IMR-90 (cell line): Measurements from ENCODE around the gene GATAD2A.

Source experiments
- CEBPB ChIP-seq: IDR thresholded peaks from 2 replicates; pipeline ENCODE4 v1.6.1; 2012; ENCODE audit warnings: low read depth, low read length, improper control_type of control experiment
- MAZ ChIP-seq: IDR thresholded peaks from 2 replicates; pipeline ENCODE4 v1.6.1; 2012; ENCODE audit warnings: low read depth, mild to moderate bottlenecking, low read length, improper control_type of control experiment, moderate library complexity, borderline replicate concordance
- MXI1 ChIP-seq: IDR thresholded peaks from 2 replicates; pipeline ENCODE4 v1.6.1; 2012; ENCODE audit warnings: low read depth, mild to moderate bottlenecking, low read length, moderate library complexity, borderline replicate concordance
- POLR2A ChIP-seq: IDR thresholded peaks from 2 replicates; pipeline ENCODE4 v1.6.1; 2012; ENCODE audit warnings: mild to moderate bottlenecking, low read depth, low read length
- RAD21 ChIP-seq: IDR thresholded peaks from 2 replicates; pipeline ENCODE4 v1.6.1; 2012; ENCODE audit warnings: low read length, improper control_type of control experiment
- RCOR1 ChIP-seq: IDR thresholded peaks from 2 replicates; pipeline ENCODE4 v1.6.1; 2012; ENCODE audit warnings: mild to moderate bottlenecking, low read length, improper control_type of control experiment; ENCODE audit not compliant: insufficient replicate concordance
- SMC3 ChIP-seq: fragments of 150-350 bp; IDR thresholded peaks from 2 replicates; pipeline ENCODE4 v1.6.1; 2016; ENCODE audit warnings: low read depth, mild to moderate bottlenecking, antibody characterized with exemption, low read length, moderate library complexity
- TF ChIP-seq, protein P1 (sequence below): conservative IDR thresholded peaks from 2 replicates; pipeline ENCODE4 v1.5.1; 2012; ENCODE audit warnings: mild to moderate bottlenecking, low read depth, low read length, improper control_type of control experiment

DNA sequence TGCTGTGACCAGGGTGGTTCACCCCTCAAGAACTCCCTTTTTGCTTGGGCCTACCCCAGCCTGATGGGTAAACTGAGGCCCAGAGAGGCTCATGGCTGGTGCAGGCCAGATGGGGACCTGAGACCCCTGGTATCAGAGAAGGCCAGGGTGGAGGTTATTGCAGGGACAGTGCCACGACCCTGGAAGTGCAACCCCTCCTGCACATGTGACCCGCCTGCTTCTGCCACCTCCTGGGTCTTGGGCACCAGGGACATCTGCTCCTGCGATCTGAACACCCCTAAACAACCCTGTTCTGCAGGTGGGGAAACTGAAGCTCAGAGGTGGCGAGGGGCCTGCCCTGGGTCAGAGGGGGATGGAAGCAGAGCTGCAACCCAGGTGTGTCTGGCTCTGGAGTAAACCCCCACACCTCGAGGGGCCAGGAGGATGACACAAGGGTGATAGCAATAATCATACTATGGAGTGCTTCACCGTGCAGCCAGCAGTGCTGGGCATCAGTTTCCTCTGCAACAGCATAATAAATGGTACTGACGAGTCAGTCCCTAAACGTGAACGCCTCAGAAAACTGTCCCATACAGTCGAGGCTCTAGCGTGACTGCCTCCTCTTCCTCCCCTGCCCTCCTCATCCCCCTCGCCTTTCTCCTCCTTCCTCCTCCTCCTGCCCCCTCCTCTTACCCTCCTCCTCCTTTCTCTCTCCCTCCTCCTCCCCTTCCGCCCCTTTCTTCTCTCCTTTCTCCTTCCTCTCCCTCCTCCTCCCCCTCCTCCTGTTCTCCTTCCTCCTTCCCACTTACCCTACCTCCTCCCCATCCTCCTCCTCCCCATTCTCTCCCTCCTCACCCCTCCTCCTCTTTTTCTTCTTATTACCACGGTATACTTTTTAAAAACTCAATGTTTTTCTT is 127.6 kb downstream of the GATAD2A start:
- TF ChIP-seq MAZ: no peak
- no peak for TF ChIP-seq POLR2A
- TF ChIP-seq, protein P1, sequence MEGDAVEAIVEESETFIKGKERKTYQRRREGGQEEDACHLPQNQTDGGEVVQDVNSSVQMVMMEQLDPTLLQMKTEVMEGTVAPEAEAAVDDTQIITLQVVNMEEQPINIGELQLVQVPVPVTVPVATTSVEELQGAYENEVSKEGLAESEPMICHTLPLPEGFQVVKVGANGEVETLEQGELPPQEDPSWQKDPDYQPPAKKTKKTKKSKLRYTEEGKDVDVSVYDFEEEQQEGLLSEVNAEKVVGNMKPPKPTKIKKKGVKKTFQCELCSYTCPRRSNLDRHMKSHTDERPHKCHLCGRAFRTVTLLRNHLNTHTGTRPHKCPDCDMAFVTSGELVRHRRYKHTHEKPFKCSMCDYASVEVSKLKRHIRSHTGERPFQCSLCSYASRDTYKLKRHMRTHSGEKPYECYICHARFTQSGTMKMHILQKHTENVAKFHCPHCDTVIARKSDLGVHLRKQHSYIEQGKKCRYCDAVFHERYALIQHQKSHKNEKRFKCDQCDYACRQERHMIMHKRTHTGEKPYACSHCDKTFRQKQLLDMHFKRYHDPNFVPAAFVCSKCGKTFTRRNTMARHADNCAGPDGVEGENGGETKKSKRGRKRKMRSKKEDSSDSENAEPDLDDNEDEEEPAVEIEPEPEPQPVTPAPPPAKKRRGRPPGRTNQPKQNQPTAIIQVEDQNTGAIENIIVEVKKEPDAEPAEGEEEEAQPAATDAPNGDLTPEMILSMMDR: no peak
- no peak for TF ChIP-seq MXI1
- TF ChIP-seq RAD21: no peak
- TF ChIP-seq SMC3: no peak
- no peak for TF ChIP-seq CEBPB
- no peak for TF ChIP-seq RCOR1
